Activated T-helper 2 cell treated with anti-CD3 and anti-CD28 coated beads, Interferon-gamma antibody, Interleukin-2, Interleukin-4, amounts not matched to agents 10 μg/mL and 5 μg/mL and 100 μg/mL, durations not matched to agents 14 hours and 24 hours and 36 hours (primary cell): Measurements from ENCODE around the gene ANGPTL1. TPM values are rescaled to one million over a fixed set of nuclear protein-coding genes. Genes with fewer than 3 reads are reported as not detected.

Experiments used
- DNase-seq: peaks from one replicate; pipeline ENCODE4 v3.0.0; 2021; ENCODE audit warnings: low spot score
- H3K27ac Mint-ChIP-seq: one replicate; pipeline ENCODE4 v1.8.0; 2021; ENCODE audit warnings: mixed read lengths
- H3K27me3 Mint-ChIP-seq: one replicate; pipeline ENCODE4 v1.8.0; 2021; ENCODE audit warnings: low read depth, mixed read lengths
- H3K36me3 Mint-ChIP-seq: one replicate; pipeline ENCODE4 v1.8.0; 2021; ENCODE audit warnings: low read depth, mixed read lengths
- H3K4me1 Mint-ChIP-seq: one replicate; pipeline ENCODE4 v1.8.0; 2021; ENCODE audit warnings: low read depth, mixed read lengths
- H3K4me3 Mint-ChIP-seq: one replicate; pipeline ENCODE4 v1.8.0; 2021; ENCODE audit warnings: low read depth, mild to moderate bottlenecking, moderate library complexity, mixed read lengths
- H3K9me3 Mint-ChIP-seq: one replicate; pipeline ENCODE4 v1.8.0; 2021; ENCODE audit warnings: mixed read lengths
- intact Hi-C: fragments of 100-400 bp; cut with micrococcal nuclease; formaldehyde crosslinking; loops from one replicate; pipeline ENCODE4 v1.15.1; 2023
- total RNA-seq: library from RNA; stranded (reverse); gene quantifications from 2 replicates; pipeline ENCODE4 v1.2.3, GENCODE V29; 2022

ANGPTL1 gene
- total RNA-seq, 1 donor from 2014 or later, result not detected

GRCh38 chr1:178802873-178803272 is 68.0 kb downstream of the ANGPTL1 start:
- H3K4me1 Mint-ChIP-seq, result no peaks in the 10 kb centered on the region

More at GRCh38 chr1:178802873-178803272, 68.0 kb downstream of the ANGPTL1 start:
- Mint-ChIP-seq H3K4me3 (no peak overlapping the region), H3K27me3 (no peaks in the 10 kb centered on the region), H3K9me3 (no peaks in the 10 kb centered on the region), H3K27ac (no peak overlapping the region), H3K36me3 (no peaks in the 10 kb centered on the region)
- DNase-seq, result no peak
- intact Hi-C loops, result no loop called here

Other genes with a start within 250 kb of the ANGPTL1 start
- gene RALGPS2, start 145.8 kb downstream of the ANGPTL1 start, total RNA-seq, result 1.9 and 2.2 TPM in 2 replicates
- gene FAM20B, start 154.8 kb upstream of the ANGPTL1 start, total RNA-seq, result 38.1 and 39.7 TPM in 2 replicates
- gene TOR3A, start 211.0 kb upstream of the ANGPTL1 start, total RNA-seq, result 34.1 and 35.3 TPM in 2 replicates